K562 (cell line): ENCODE measurements around the gene INMT. TPM values are rescaled to one million over a fixed set of nuclear protein-coding genes. Genes with fewer than 3 reads are reported as not detected.

Source experiments
- ATF6 ChIP-seq: sonication (generic); formaldehyde crosslinking; IDR thresholded peaks from 2 replicates; pipeline ENCODE4 v1.4.0; 2020; ENCODE audit warnings: mild to moderate bottlenecking, missing genetic modification reagents
- BCOR ChIP-seq: fragments of 450-650 bp; IDR thresholded peaks from 2 replicates; pipeline ENCODE4 v1.6.1; 2016
- DACH1 ChIP-seq: fragments of 450-650 bp; IDR thresholded peaks from 2 replicates; pipeline ENCODE4 v1.6.1; 2018; ENCODE audit not compliant: partially characterized antibody
- EP300 ChIP-seq: IDR thresholded peaks from 2 replicates; pipeline ENCODE4 v1.6.1; 2012; ENCODE audit warnings: low read length, improper control_type of control experiment
- FOXJ2 ChIP-seq: fragments of 200-800 bp; sonication (Bioruptor generic); IDR thresholded peaks from 2 replicates; pipeline ENCODE4 v1.6.1; 2016; ENCODE audit warnings: missing genetic modification characterization, missing compliant biosample characterization
- HDGF ChIP-seq: fragments of 450-650 bp; IDR thresholded peaks from 2 replicates; pipeline ENCODE4 v1.6.1; 2016
- HIVEP1 ChIP-seq: fragments of 250-450 bp; sonication (Bioruptor Pico); IDR thresholded peaks from 2 replicates; pipeline ENCODE4 v1.4.0; 2020; ENCODE audit warnings: mild to moderate bottlenecking
- KAT8 ChIP-seq: fragments of 450-650 bp; IDR thresholded peaks from 2 replicates; pipeline ENCODE4 v1.6.1; 2016; ENCODE audit warnings: low read depth, mild to moderate bottlenecking
- LARP7 ChIP-seq: fragments of 450-650 bp; IDR thresholded peaks from 2 replicates; pipeline ENCODE4 v1.6.1; 2016
- MBD2 ChIP-seq: sonication (generic); IDR thresholded peaks from 2 replicates; pipeline ENCODE4 v1.6.1; 2016; ENCODE audit warnings: low read depth, borderline replicate concordance
- MEIS2 ChIP-seq: fragments of 450-650 bp; IDR thresholded peaks from 2 replicates; pipeline ENCODE4 v1.6.1; 2014; ENCODE audit warnings: mild to moderate bottlenecking; ENCODE audit not compliant: partially characterized antibody
- MITF ChIP-seq: IDR thresholded peaks from 2 replicates; pipeline ENCODE4 v1.6.1; 2014; ENCODE audit warnings: antibody characterized with exemption
- NR4A1 ChIP-seq, 2 experiments: fragments of 250-450 bp in 1 of 2; fragments of 450-650 bp in 1 of 2; sonication (Bioruptor Pico) in 1 of 2; IDR thresholded peaks; 2 replicates each; pipeline versions ENCODE4 v1.4.0 to v1.6.1; 2016 to 2020; ENCODE audit warnings: mild to moderate bottlenecking in 2 of 2, missing compliant biosample characterization in 1 of 2, missing genetic modification characterization in 1 of 2, moderate library complexity in 1 of 2
- POLR2A ChIP-seq: fragments of 450-650 bp; conservative IDR thresholded peaks from 2 replicates; pipeline ENCODE4 v1.6.1; 2016
- SMARCA5 ChIP-seq: fragments of 450-650 bp; IDR thresholded peaks from 2 replicates; pipeline ENCODE4 v1.6.1; 2016
- STAT5A ChIP-seq: IDR thresholded peaks from 2 replicates; pipeline ENCODE4 v1.6.1; 2012; ENCODE audit warnings: low read length, inconsistent platforms, borderline replicate concordance
- TAF9B ChIP-seq: fragments of 450-650 bp; IDR thresholded peaks from 2 replicates; pipeline ENCODE4 v1.6.1; 2018; ENCODE audit warnings: mild to moderate bottlenecking; ENCODE audit not compliant: partially characterized antibody
- TARDBP ChIP-seq: fragments of 450-650 bp; IDR thresholded peaks from 2 replicates; pipeline ENCODE4 v1.6.1; 2016
- ZBTB43 ChIP-seq: sonication (generic); formaldehyde crosslinking; IDR thresholded peaks from 2 replicates; pipeline ENCODE4 v1.8.0; 2023; ENCODE audit warnings: mild to moderate bottlenecking, missing genetic modification reagents
- ZC3H8 ChIP-seq: fragments of 450-650 bp; IDR thresholded peaks from 2 replicates; pipeline ENCODE4 v1.6.1; 2017
- ZNF184 ChIP-seq: sonication (generic); formaldehyde crosslinking; IDR thresholded peaks from 2 replicates; pipeline ENCODE4 v1.5.0; 2020; ENCODE audit warnings: missing genetic modification reagents
- ZNF253 ChIP-seq: fragments of 250-450 bp; sonication (Bioruptor Pico); conservative IDR thresholded peaks from 2 replicates; pipeline ENCODE4 v1.6.1; 2021; ENCODE audit warnings: mild to moderate bottlenecking
- ZNF274 ChIP-seq: IDR thresholded peaks from 2 replicates; pipeline ENCODE4 v1.6.1; 2011; ENCODE audit warnings: low read depth, mild to moderate bottlenecking, low read length, moderate library complexity, borderline replicate concordance
- ZNF395 ChIP-seq: fragments of 200-800 bp; sonication (Bioruptor generic); IDR thresholded peaks from 2 replicates; pipeline ENCODE4 v1.6.1; 2017; ENCODE audit warnings: missing genetic modification characterization, missing compliant biosample characterization
- ZNF436 ChIP-seq: fragments of 250-450, 450-650 bp; sonication (Bioruptor Pico); formaldehyde crosslinking; IDR thresholded peaks from 2 replicates; pipeline ENCODE4 v1.7.0; 2020; ENCODE audit warnings: mild to moderate bottlenecking
- polyA plus RNA-seq, 8 experiments: library from polyadenylated mRNA; depleted of rRNA in 4 of 8; stranded (reverse) in 5 of 8; unstranded in 3 of 8; fragments of >200 nt; fragmentation: Nextera tagmentation in 2 of 8; fragmentation: Illumina TruSeq in 1 of 8; extraction: Ambion mirVana in 2 of 8; extraction: Trizol in 1 of 8; gene quantifications; 2 replicates each; pipeline versions ENCODE4 v1.2.1 to v1.2.3, GENCODE V29; 2011 to 2014; ENCODE audit warnings: inconsistent platforms in 1 of 8, missing spikeins in 1 of 8
- total RNA-seq, 7 experiments: library from RNA; depleted of rRNA in 6 of 7; stranded (reverse); fragments of >200 nt in 6 of 7; fragmentation: Illumina TruSeq in 2 of 7; extraction: Trizol in 2 of 7; gene quantifications; 2 replicates each; pipeline versions ENCODE4 v1.2.1 to v1.2.3, GENCODE V29; 2011 to 2021; ENCODE audit warnings: low replicate concordance in 1 of 7

The INMT gene
- total and polyA plus RNA-seq, 9 of the 15 experiments (the other 6 are each of a cell fraction or from before 2014, with no cell fraction given): 0.04 to 0.27 TPM; not detected in 7

GRCh38 chr7:30761214-30762156, 9.6 kb downstream of the INMT start (continued):
- TF ChIP-seq EP300 (peak; percentile 99), ATF6 (no peak), DACH1 (peak; percentile 81), NR4A1 (CRISPR knock-in tag; IDR thresholded peaks at IDR 0.05) (no peak), NR4A1 (tag; IDR thresholded peaks at IDR 0.05) (peak; percentile 82), MITF (peak; percentile 38; the same call in 1 of the 2 replicates), ZBTB43 (no peak), BCOR (peak; percentile 93), ZNF253 (no peak), HDGF (no peak), POLR2A (no peak; the same call in 1 of the 2 replicates), STAT5A (peak; percentile 100), ZNF436 (CRISPR knock-in tag) (no peak), KAT8 (no peak), ZNF274 (peak; percentile 69; the same call in 1 of the 2 replicates), HIVEP1 (no peak), ZNF395 (CRISPR knock-in tag) (peak; percentile 48; the same call in 1 of the 2 replicates), SMARCA5 (no peak), ZC3H8 (no peak), ZNF184 (CRISPR knock-in tag) (no peak), LARP7 (peak; percentile 33; the same call in 1 of the 2 replicates), TAF9B (peak; percentile 69), MEIS2 (no peak), FOXJ2 (tag) (0 out of 2 replicates have a peak, but pooled peaks have one; percentile 76), TARDBP (peak; percentile 43; the same call in 1 of the 2 replicates), MBD2 (peak; percentile 83)
